Stimulated activated CD8-positive, alpha-beta memory T cell treated with anti-CD3 and anti-CD28 coated beads, Interleukin-2, amount 100 ng/mL, for 1 hour (primary cell): ENCODE measurements around the gene ANKS1B.
"Not testable (repeated sequence)": the region's sequence is repeated elsewhere in the genome, so short reads cannot be mapped to it uniquely, and the experiment has no call there.

Experiments
- DNase-seq, 2 donors: peaks; one replicate each; pipeline ENCODE4 v3.0.0-alpha.2; 2020; ENCODE audit warnings: low read depth in 2 of 2

Gene ANKS1B

DNA sequence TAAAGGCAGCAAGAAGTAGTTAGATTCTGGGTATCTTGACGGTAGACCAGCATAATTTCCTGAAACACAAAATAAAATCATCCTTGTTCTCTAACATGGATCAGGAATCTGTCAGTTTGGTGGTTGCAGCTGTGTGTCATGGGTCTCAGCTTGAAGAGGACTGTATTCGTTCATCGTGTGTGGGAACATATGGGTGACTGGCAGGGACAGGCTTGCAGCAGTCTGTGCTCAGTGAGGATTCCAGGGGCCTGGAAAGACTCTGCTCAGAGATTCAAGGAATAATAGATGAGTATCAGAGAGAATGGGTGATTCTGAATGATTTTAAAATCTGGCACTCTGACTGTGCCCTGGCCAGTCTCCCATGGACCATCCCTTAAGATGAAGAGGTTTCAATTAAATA is 918.0 kb downstream of the ANKS1B start:
- DNase-seq: no peak

DNA sequence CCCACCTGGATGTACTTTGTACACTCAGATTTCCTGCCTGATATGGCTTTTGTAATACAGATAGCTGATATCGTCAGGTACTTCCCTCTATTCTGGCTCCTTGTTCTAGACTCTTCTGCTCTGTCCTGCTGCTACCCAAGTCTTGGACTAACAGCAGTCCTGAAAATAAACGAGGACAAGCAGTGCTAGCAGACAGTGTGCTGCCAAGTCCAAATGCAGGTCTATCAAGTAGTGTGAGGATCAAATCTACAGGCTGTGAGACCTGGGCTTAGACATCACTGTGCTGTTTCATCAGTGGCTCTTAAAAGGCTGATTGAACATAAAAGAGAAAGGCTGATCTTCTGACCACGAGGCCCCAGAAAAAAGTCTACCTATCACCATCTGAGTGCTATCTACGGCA is 921.6 kb downstream of the ANKS1B start:
- DNase-seq: no peak

- no peak for DNase-seq
Observed at GRCh38 chr12:99059824-99060511, 924.8 kb downstream of the ANKS1B start.

- no peak for DNase-seq
Observed at GRCh38 chr12:99057670-99058069, 927.1 kb downstream of the ANKS1B start.

GRCh38 chr12:99056186-99056585 is 928.5 kb downstream of the ANKS1B start:
- no peak for DNase-seq

- no peak for DNase-seq
Observed at GRCh38 chr12:99055299-99055698, 929.4 kb downstream of the ANKS1B start.

DNA sequence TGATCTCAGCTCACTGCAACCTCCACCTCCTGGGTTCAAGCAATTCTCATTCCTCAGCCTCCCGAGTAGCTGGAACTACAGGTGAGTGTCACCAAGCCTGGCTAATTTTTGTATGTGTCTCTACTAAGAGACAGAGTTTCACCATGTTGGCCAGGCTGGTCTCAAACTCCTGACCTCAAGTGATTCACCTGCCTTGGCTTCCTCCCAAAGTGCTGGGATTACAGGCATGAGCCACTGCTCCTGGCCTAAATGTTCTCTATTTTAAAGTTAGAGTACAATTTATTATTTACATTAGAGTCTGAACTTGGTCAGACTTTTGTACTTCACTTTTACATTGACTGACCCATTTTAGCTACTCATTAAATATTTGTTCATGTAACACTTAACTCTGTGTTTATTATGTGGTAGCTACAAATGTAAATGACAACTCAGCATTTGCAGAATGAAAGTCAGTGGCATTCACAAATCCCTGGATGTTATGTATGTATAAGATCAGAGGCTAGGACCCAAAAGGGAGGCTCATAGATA is 930.1 kb downstream of the ANKS1B start:
- DNase-seq: no peak

GRCh38 chr12:99053616-99054362 is 930.9 kb downstream of the ANKS1B start:
- DNase-seq: no peak

- DNase-seq: no peak
Observed at GRCh38 chr12:99049774-99050173, 935.0 kb downstream of the ANKS1B start.

- DNase-seq: no peak
Observed at GRCh38 chr12:99045158-99045557, 939.6 kb downstream of the ANKS1B start.

DNA sequence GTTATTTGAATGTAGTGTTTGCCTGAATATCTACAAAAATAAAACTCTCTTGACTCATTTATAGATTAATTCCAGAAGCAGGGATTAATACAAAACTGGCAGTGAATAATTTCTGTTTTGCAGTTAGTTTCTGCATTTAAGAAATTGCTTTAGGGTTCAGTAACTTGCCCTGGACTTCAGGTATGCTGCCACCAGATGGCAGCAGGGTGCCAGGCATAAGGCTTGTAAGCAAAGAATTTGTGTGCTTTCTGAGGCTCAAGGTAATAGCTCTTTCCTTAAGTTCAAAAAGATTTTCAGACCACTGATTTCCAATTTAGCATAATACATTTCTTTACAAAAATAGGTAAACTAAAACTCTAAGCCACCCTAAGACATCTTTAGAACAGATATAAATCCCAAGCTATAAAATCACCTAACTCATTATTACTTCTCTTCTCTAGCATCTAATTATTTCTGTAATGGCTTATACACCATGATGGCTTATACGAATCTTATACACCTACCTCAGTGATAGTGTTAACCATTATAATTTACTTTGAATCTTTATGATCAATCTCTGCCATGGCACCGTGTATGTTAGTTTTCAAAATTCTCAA is 941.3 kb downstream of the ANKS1B start:
- no peak for DNase-seq

GRCh38 chr12:99042226-99042625 is 942.5 kb downstream of the ANKS1B start:
- DNase-seq: no peak

DNA sequence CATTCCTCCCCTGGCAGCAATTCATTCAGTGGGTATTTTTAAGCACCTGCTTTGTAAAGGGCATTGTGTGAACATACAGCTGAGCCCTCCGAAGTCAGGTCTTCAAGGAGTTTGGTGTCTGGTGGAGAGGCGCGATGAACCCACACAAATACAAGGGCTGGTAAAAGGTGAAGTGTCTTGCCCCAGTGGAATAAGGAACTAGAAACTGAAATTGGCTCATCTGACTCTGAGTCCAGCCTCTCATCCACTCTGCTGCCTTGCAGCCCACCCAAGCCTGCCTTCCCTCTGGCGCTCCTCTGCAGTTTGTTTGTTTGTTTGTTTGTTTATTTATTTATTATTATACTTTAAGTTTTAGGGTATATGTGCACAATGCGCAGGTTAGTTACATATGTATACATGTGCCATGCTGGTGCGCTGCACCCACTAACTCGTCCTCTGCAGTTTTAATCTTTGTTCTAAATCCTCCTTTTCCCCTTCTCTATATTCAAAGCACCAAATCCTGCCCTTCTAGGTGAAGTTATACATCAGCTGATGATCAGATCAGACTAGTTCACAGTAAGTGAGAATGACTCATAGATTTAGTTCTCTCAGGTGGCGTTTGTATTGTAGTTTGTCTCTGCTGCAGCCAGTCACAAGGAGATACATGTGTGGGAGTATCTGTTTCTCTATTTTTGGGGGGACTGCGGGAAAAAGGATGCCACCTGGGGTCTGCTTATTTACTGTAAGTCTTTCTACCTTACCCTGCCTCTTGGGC is 945.2 kb downstream of the ANKS1B start:
- no peak for DNase-seq

DNA sequence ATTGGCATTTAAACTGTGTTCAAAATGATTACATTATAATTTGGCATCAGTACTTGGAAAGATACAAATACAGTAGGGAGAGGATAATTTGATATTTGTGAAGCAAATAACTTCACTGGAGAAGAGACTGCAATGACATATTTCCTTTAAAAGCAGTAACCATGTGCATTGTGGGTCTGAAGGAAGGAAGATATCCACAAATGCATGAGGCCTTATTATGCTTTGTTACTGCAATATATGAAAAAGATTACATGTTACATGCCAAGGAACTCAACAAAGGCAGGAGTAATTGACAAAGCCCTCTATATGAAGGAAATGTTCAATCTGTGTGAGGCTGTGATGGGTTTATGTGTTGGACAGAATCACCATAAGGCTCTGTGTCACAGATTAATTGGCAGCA is 948.2 kb downstream of the ANKS1B start:
- no peak for DNase-seq

DNA sequence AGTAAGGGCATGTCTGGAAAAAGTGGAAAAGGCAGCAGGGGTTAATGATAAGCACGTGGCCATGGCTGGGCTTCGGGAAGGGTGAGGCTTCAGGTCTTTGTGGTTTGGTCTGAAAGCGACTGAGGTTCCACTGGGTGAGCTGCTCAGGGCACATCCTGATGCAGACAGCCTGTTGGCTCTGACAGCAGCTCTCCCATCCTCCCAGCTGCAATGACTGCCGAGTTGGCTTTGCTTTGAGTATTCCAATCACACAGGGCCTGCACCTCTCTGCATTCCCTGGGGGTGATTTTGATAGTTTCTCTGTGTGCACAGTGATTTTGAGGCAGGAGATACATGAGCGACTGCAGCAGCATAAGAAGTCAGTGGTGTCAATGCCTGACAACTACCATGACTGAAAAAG is 948.9 kb downstream of the ANKS1B start:
- DNase-seq: no peak

- DNase-seq: not testable (repeated sequence)
Observed at GRCh38 chr12:99034201-99034600, 950.5 kb downstream of the ANKS1B start.

DNA sequence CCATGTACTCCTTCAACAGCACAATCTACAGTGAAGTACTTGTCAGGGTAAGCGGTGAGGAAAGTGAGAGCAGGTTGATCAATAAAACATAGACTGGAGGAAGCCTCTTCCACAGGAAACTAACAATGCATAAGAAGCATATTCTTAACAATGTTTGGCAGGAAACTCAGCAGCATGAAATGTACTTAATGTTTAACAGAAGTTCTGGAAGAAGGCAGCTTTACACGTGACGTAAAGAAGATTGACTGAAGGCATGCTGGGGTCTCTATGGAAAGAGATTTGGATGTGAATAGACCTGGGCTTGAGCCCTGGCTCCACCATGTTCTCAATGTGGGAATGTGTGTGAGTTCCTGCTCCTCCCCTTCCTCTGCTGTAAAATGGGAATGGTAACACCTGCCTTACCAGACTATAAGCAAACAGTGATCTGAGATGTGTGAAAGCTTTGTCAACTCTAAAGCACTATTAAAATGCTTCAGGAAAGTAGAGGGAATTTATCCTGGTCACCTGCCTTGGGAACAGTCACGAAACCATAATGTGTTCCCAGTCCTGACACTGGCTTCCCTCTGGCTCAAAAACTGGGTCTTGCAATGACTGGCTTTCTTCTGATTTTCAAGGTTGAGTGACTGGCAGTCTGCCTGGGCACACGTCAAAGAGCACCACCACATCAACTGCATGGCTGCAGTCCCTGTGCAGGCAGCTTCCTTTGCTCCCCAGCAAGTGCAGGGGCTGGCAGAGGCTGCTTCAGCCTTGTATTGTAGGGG is 955.0 kb downstream of the ANKS1B start:
- no peak for DNase-seq

DNA sequence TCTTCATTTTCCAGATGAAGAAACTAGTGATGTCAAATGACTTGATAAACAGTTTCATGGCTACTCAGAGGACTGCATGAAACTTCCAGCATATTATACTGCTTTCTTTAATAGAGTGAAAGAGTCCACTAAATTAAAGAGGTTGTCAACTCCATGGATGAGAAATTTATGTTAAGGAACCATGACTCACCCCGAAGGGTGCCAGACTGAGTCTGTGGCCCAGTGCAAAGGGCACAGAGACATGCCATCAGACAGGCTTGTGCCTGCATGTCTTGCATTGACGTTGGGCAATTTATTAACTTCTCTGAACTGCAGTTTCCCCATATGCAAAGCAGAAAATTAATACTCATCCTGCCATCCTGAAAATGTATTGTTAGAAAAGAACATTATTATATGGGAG is 957.3 kb downstream of the ANKS1B start:
- no peak for DNase-seq

DNA sequence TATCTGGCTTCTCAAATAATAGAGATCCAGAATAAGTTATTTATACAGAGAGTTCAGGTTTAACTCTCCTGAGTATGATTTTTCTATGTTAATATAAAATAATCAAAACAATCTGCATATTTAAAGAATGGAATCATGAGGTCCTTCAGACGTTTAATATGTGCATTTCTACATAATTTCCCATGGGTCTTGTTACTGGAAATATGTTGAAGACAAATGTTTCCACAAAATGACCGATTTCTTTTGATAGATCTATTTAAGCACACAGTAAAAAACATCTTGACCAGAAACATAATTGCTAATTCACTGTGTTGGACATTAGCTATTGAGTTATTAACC is 957.7 kb downstream of the ANKS1B start:
- DNase-seq: no peak

DNA sequence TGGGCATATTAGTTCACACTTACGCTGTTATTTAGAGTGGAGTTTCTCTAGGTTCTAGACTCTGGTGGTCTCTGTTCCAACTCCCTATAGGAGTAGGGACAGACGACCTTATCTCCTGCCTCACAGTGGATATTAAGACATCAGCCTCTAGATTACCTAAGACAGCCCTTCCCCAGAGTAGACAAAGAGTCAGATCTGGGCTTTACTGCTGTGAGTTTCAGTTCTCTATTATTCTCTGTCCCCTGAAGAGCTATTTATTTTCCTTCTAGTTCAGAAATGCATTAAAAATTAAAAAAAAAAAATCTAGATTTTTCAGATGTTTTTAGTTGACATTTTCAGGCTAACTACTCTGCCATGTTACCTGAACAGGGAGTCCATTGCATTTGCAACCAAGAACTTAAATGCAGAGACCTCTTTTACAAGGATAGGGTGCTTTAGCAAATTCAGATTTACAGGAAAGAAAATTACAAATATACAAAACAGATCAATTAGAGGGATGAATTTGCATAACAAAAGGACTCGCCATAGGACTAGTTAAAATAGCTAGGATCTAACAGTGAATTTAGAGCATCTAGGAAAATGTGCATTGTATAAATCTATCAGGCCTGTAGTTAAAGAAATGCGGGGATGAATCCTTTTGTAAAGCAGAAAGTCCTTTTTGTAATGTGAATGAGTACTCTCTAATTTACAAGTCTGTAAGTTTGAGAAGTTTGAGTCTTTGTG is 958.2 kb downstream of the ANKS1B start:
- no peak for DNase-seq

DNA sequence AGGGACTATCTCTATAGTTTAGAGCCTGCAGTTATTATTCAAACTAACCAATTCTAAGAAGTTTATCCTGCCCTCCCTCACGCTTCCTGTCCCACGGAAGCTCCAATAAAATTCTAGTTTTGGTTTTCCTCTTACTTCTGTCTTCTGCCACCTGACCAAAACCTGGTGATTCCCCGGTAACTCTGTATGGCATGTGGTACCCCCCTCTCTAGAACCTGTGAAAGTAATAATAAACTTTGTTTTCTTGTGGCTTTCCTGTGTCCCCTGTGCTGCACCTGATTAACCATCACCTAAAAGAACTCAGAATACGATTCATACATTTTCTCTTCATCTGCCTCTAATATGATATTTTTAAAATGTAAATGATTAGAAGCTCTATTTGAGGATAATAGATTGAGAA is 959.9 kb downstream of the ANKS1B start:
- DNase-seq: no peak
